CD14-positive monocyte (primary cell): ENCODE measurements around the gene BATF2. TPM values are rescaled to one million over a fixed set of nuclear protein-coding genes. Genes with fewer than 3 reads are reported as not detected.

Source experiments
- DNase-seq, 3 donors: peaks; one replicate each; pipeline ENCODE4 v3.0.0-alpha.2; 2011 to 2022
- H2AFZ ChIP-seq: 2 replicates; pipeline ENCODE4 v1.6.0; 2012; ENCODE audit warnings: mild to moderate bottlenecking, low read depth, low read length, inconsistent platforms; ENCODE audit not compliant: insufficient read depth, poor library complexity, severe bottlenecking
- H3K27ac ChIP-seq, 2 donors: 1 replicate in 1 of 2; 2 replicates in 1 of 2; pipeline ENCODE4 v1.5.1; 2012 to 2013; ENCODE audit warnings: low read length in 2 of 2, control low read depth in 1 of 2, inconsistent platforms in 1 of 2, low read depth in 1 of 2, mild to moderate bottlenecking in 1 of 2
- H3K27me3 ChIP-seq, 2 donors: one replicate each; pipeline versions ENCODE4 v1.6.0 to v1.6.1; 2011 to 2013; ENCODE audit warnings: low read length in 2 of 2; ENCODE audit not compliant: control insufficient read depth in 2 of 2, insufficient read depth in 2 of 2
- H3K36me3 ChIP-seq, 2 donors: replicated peaks in 1 of 2; 1 replicate in 1 of 2; 2 replicates in 1 of 2; pipeline versions ENCODE4 v1.5.1 to v1.6.1; 2012 to 2013; ENCODE audit warnings: low read length in 2 of 2, control low read depth in 1 of 2, inconsistent platforms in 1 of 2, mild to moderate bottlenecking in 1 of 2; ENCODE audit not compliant: insufficient read depth in 2 of 2, control insufficient read depth in 1 of 2
- H3K4me1 ChIP-seq, 2 donors: 1 replicate in 1 of 2; 2 replicates in 1 of 2; pipeline versions ENCODE4 v1.5.1 to v1.6.1; 2012 to 2013; ENCODE audit warnings: low read length in 2 of 2, control low read depth in 1 of 2, inconsistent platforms in 1 of 2, mild to moderate bottlenecking in 1 of 2, moderate library complexity in 1 of 2; ENCODE audit not compliant: insufficient read depth in 2 of 2, control insufficient read depth in 1 of 2
- H3K4me2 ChIP-seq: replicated peaks from 2 replicates; pipeline ENCODE3; 2012; ENCODE audit warnings: low read length, moderate library complexity, mild to moderate bottlenecking; ENCODE audit not compliant: poor library complexity, severe bottlenecking; ENCODE audit errors: extremely low read depth
- H3K4me3 ChIP-seq, 3 experiments: fragments of 200-600 bp in 1 of 3; sonication (generic) in 1 of 3; replicated peaks in 1 of 3; 1 replicate in 2 of 3; 2 replicates in 1 of 3; pipeline ENCODE4 v1.5.1; 2011 to 2013; ENCODE audit warnings: low read length in 3 of 3, mild to moderate bottlenecking in 3 of 3, control low read depth in 2 of 3, low read depth in 2 of 3, inconsistent platforms in 1 of 3, moderate library complexity in 1 of 3
- H3K79me2 ChIP-seq: 2 replicates; pipeline ENCODE4 v1.6.0; 2012; ENCODE audit warnings: mild to moderate bottlenecking, control low read depth, inconsistent platforms, low read length, moderate library complexity; ENCODE audit not compliant: insufficient read depth
- H3K9ac ChIP-seq: 2 replicates; pipeline ENCODE4 v1.6.0; 2017; ENCODE audit warnings: low read length, mild to moderate bottlenecking; ENCODE audit not compliant: insufficient read depth, poor library complexity, severe bottlenecking
- H3K9me3 ChIP-seq, 2 donors: replicated peaks in 1 of 2; 1 replicate in 1 of 2; 2 replicates in 1 of 2; pipeline versions ENCODE4 v1.5.1 to v1.6.1; 2012 to 2013; ENCODE audit warnings: low read length in 2 of 2, control low read depth in 1 of 2; ENCODE audit not compliant: control insufficient read depth in 1 of 2, insufficient read depth in 1 of 2
- H4K20me1 ChIP-seq: 2 replicates; pipeline ENCODE4 v1.6.0; 2012; ENCODE audit warnings: mild to moderate bottlenecking, low read length, control low read depth, moderate library complexity; ENCODE audit not compliant: insufficient read depth
- H3K27ac Mint-ChIP-seq, 7 donors: one replicate each; pipeline ENCODE4 v1.8.0; 2020; ENCODE audit warnings: mild to moderate bottlenecking in 7 of 7, mixed read lengths in 7 of 7, moderate library complexity in 6 of 7, inconsistent platforms in 2 of 7
- H3K27me3 Mint-ChIP-seq, 3 donors: one replicate each; pipeline ENCODE4 v1.8.0; 2021 to 2022; ENCODE audit warnings: low read depth in 3 of 3, mild to moderate bottlenecking in 3 of 3, mixed read lengths in 3 of 3, moderate library complexity in 3 of 3, inconsistent platforms in 1 of 3
- H3K36me3 Mint-ChIP-seq, 2 donors: one replicate each; pipeline ENCODE4 v1.8.0; 2020; ENCODE audit warnings: mixed read lengths in 2 of 2, inconsistent platforms in 1 of 2, mild to moderate bottlenecking in 1 of 2
- H3K4me1 Mint-ChIP-seq: one replicate; pipeline ENCODE4 v1.8.0; 2020; ENCODE audit warnings: mild to moderate bottlenecking, mixed read lengths
- H3K4me3 Mint-ChIP-seq, 2 donors: one replicate each; pipeline ENCODE4 v1.8.0; 2020; ENCODE audit warnings: mild to moderate bottlenecking in 2 of 2, mixed read lengths in 2 of 2, moderate library complexity in 1 of 2
- H3K9me3 Mint-ChIP-seq, 7 donors: one replicate each; pipeline ENCODE4 v1.8.0; 2020 to 2022; ENCODE audit warnings: mixed read lengths in 7 of 7, mild to moderate bottlenecking in 6 of 7, moderate library complexity in 6 of 7, inconsistent platforms in 2 of 7
- CTCF ChIP-seq: fragments of 200-600 bp; IDR thresholded peaks from one replicate; pipeline ENCODE4 v1.8.0; 2022; ENCODE audit warnings: antibody characterized with exemption, mild to moderate bottlenecking
- WGBS: methylation state at CpG from one replicate; pipeline ENCODE4 v1.1.5; 2013; ENCODE audit warnings: missing lambda C conversion rate; ENCODE audit not compliant: insufficient coverage; 5-methylcytosine and 5-hydroxymethylcytosine counted together
- intact Hi-C, 2 donors: fragments of 100-400 bp; cut with micrococcal nuclease; formaldehyde crosslinking; loops; one replicate each; pipeline versions ENCODE4 v1.15.0 to v1.15.1; 2023
- polyA plus RNA-seq, 3 donors: library from polyadenylated mRNA; depleted of rRNA in 1 of 3; unstranded in 2 of 3; stranded (reverse) in 1 of 3; fragments of 300-500 nt in 2 of 3; fragments of >200 nt in 1 of 3; fragmentation: Illumina TruSeq in 2 of 3; gene quantifications; 1 replicate in 2 of 3; 2 replicates in 1 of 3; pipeline ENCODE4 v1.2.3, GENCODE V29; 2012 to 2021

Gene BATF2
- polyA plus RNA-seq, 3 donors = 0.97 to 1.7 (median 1.1) TPM

GRCh38 chr11:64999478-64999877, 2.7 kb upstream of the BATF2 start:
- no peak for DNase-seq

DNA sequence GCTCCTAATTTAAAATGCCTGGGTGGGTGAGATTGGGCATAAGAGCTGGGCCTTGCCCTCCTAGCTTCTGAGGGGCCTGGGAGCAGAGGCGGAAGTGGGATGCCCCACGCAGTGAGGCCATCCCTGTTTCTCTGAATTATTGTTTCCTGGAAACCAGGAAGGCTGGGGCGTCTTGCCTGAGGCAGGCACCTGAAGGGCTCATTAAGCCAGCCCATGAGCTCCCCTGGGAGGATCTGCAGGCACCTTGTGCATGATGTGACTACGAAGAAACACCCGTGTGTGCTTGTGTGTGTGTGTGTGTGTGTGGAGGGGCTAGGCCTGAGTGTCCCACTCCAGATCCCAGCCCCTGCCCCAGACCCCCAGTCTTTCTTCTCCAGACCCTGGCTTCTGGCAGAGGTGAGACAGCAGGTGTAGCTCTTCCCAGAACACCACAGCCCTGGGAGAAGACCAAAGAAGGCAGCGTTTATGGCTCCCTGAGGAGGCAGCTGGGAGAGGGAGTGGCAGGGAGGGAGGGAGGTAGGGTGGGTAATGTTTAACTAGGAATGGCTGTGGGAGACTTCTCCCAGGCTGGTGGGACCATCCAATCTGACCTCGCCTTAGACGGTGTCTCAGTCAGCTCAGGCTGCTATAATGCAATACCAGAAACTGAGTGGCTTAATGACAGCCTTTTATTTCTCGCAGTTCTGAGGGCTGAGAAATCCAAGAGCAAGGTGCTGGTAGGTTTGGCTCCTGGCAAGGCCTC, 2.1 kb upstream of the BATF2 start:
- H3K27ac ChIP-seq = no peak overlapping the region
- intact Hi-C loops = no loop called here
- H3K4me1 ChIP-seq = peaks cover 14 to 16% of the 10 kb centered on the region in 2 donors
- peaks cover 3 to 5% (median 4%) of the 10 kb centered on the region in 3 donors for H3K27me3 Mint-ChIP-seq
- H3K79me2 ChIP-seq = no peaks in the 10 kb centered on the region
- H3K4me1 Mint-ChIP-seq = peaks cover 28% of the 10 kb centered on the region
- no peaks in the 10 kb centered on the region for H3K9me3 Mint-ChIP-seq
- no peak for TF ChIP-seq CTCF
- H3K36me3 Mint-ChIP-seq = peaks cover 2 to 8% of the 10 kb centered on the region in 2 donors
- H3K4me2 ChIP-seq = no peak overlapping the region
- WGBS = 85% methylated on average over 7 of the region's 9 CpGs
- H3K36me3 ChIP-seq = no peaks in the 10 kb centered on the region
- no peak overlapping the region for H3K4me3 Mint-ChIP-seq
- H3K9ac ChIP-seq = no peak overlapping the region
- no peak for DNase-seq
- no peaks in the 10 kb centered on the region for H4K20me1 ChIP-seq
- H3K9me3 ChIP-seq = no peaks in the 10 kb centered on the region
- peak overlapping the region in 2 of 7 donors; percentile 7 to 62 for H3K27ac Mint-ChIP-seq
- no peak overlapping the region for H2AFZ ChIP-seq
- H3K4me3 ChIP-seq = no peak overlapping the region
- no peaks in the 10 kb centered on the region for H3K27me3 ChIP-seq

More at GRCh38 chr11:64999478-64999877, 2.7 kb upstream of the BATF2 start:
- WGBS = no CpG with 5 or more reads among the region's 1 CpG
- H3K36me3 Mint-ChIP-seq = peaks cover 0 to 2% of the 10 kb centered on the region in 2 donors
- Histone ChIP-seq H3K4me3 (no peak overlapping the region), H2AFZ (no peak overlapping the region), H3K9me3 (no peaks in the 10 kb centered on the region), H3K9ac (no peak overlapping the region), H3K79me2 (no peaks in the 10 kb centered on the region), H3K4me1 (peaks cover 14 to 16% of the 10 kb centered on the region in 2 donors), H4K20me1 (no peaks in the 10 kb centered on the region), H3K27ac (no peak overlapping the region), H3K4me2 (no peak overlapping the region), H3K36me3 (no peaks in the 10 kb centered on the region), H3K27me3 (no peaks in the 10 kb centered on the region)
- H3K27me3 Mint-ChIP-seq = peaks cover 3 to 4% (median 4%) of the 10 kb centered on the region in 3 donors
- TF ChIP-seq CTCF = no peak
- no peaks in the 10 kb centered on the region for H3K9me3 Mint-ChIP-seq
- H3K4me3 Mint-ChIP-seq = no peak overlapping the region
- no peak overlapping the region for H3K27ac Mint-ChIP-seq
- intact Hi-C loops = no loop called here
- H3K4me1 Mint-ChIP-seq = peaks cover 28% of the 10 kb centered on the region
